Fibroblast of pulmonary artery (primary cell): ENCODE data around the gene ANKRD31.

ENCODE experiments used
- DNase-seq: peaks from one replicate; pipeline ENCODE4 v3.0.0-alpha.2; 2010; ENCODE audit warnings: low read depth
- H3K4me3 ChIP-seq: replicated peaks from 2 replicates; pipeline ENCODE4 v1.5.1; 2011; ENCODE audit warnings: low read depth, mild to moderate bottlenecking, control low read depth, low read length, moderate library complexity
- TF ChIP-seq, protein P1 (sequence below): IDR thresholded peaks from 2 replicates; pipeline ENCODE4 v1.5.1; 2011; ENCODE audit warnings: mild to moderate bottlenecking, control low read depth, low read length, inconsistent platforms; ENCODE audit errors: missing control alignments

The ANKRD31 gene

DNA sequence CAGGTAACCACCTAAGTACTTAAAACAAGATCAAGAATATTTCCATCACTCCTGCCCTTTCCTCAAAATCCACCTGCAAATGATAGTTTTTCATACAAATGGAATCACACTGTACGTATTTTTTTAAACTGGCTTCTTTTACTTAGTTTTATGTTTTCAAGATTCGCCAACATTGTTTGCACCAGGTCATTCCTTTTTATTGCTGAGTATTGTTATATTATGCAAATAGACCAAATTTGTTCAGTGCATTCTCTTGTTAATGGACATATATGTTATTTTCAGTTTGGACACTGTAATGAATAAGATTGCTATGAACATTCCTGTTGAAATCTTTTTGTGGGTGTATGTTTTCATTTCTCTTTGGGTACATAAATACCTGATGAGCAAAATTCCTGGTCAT lies 8.3 kb upstream of the ANKRD31 start:
- TF ChIP-seq, protein P1, sequence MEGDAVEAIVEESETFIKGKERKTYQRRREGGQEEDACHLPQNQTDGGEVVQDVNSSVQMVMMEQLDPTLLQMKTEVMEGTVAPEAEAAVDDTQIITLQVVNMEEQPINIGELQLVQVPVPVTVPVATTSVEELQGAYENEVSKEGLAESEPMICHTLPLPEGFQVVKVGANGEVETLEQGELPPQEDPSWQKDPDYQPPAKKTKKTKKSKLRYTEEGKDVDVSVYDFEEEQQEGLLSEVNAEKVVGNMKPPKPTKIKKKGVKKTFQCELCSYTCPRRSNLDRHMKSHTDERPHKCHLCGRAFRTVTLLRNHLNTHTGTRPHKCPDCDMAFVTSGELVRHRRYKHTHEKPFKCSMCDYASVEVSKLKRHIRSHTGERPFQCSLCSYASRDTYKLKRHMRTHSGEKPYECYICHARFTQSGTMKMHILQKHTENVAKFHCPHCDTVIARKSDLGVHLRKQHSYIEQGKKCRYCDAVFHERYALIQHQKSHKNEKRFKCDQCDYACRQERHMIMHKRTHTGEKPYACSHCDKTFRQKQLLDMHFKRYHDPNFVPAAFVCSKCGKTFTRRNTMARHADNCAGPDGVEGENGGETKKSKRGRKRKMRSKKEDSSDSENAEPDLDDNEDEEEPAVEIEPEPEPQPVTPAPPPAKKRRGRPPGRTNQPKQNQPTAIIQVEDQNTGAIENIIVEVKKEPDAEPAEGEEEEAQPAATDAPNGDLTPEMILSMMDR, result no peak

DNA sequence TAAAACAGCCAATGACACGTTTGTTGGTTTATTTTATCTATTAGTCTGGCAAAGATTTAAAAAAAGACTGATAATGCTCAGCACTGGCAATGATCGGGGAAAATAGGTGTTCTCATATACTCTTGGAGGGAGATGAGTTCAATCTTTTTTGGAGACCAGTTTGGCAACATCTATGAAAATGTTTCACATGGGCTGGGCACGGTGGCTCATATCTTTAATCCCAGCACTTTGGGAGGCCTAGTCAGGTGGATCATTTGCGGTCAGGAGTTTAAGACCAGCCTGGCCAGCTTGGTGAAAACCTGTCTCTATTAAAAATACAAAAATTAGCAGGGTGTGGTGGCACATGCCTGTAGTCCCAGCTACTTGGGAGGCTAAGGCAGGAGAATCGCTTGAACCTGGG lies 6.8 kb upstream of the ANKRD31 start:
- H3K4me3 ChIP-seq, result no peak overlapping the region
- DNase-seq, result no peak
- TF ChIP-seq, protein P1, result no peak

More for the DNA sequence above, 8.3 kb upstream of the ANKRD31 start:
- DNase-seq, result no peak
- H3K4me3 ChIP-seq, result no peak overlapping the region

DNA sequence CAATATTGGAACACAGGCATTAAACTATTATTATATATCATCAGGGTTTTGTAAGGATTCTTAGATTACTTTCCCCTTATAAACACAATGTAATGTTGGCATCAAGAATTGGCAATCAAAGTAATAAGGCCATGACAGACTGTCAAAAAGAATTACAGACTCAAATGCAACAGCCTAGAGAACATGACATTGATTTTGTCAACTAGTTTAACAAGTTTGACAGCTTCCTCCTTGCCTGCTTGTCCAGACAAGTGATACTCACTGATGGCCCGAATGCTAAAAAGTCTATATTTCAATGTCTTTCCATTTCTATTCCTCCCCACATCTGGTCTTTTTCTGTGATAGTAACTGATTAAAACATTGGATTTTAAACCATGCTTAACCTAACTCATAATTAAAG lies 6.4 kb upstream of the ANKRD31 start:
- no peak overlapping the region for H3K4me3 ChIP-seq
- no peak for DNase-seq
- TF ChIP-seq, protein P1, result no peak

DNA sequence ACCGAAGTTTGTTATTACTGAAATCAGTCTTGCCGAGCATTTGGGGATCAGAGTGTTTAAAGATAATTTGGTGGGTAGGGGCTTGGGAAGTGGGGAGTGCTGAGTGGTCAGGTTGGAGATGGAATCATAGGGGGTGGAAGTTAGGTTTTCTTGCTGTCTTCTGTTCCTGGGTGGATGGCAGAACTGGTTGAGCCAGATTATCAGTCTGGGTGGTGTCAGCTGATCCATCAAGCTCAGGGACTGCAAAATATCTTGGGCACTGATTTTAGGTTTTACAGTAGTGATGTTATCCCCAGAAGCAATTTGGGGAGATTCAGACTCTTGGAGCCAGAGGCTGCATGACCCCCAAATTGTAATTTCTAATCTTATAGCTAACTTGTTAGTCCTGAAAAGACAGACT lies 5.4 kb upstream of the ANKRD31 start:
- no peak overlapping the region for H3K4me3 ChIP-seq
- DNase-seq, result no peak
- TF ChIP-seq, protein P1, result no peak

DNA sequence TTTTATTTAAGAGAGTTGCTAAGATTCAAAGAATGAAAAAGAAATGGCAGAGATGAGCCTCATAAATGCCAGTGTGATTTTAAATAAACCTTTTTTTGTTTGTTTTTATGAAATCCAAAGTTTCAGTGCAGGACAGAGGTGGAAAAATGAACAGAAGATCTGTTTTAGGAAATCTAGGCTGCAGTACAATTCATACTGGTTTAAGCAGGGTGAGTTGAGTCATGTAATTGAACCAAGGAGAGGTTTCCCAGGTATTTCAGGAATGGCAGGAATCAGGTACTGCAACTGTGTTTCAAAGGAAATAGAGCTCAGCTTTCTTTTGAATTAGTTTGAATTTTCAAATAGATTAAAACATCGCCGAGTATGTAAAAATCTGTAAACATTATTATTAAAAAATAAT lies 3.0 kb upstream of the ANKRD31 start:
- no peak overlapping the region for H3K4me3 ChIP-seq
- TF ChIP-seq, protein P1, result no peak
- DNase-seq, result no peak

DNA sequence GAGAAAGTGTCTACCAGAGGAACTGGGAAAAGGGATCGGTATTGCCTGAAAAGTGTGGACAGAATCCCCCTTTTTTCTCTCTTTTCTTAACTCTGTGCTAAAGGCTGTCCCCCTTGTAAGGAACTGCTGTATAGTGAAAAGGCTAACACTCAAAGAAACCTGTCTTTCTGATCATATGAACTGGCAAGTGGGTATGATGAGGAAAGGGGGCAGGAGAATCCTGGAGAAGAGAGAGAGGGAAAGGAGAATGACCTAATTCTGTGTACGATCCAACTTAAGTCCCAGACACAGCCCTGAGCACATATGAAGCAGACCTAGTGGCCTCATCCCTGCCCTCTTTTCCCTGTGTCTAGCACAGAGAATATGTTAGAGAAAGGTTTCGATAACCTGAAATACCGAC lies 967 bp downstream of the ANKRD31 start:
- DNase-seq, result no peak
- H3K4me3 ChIP-seq, result no peak overlapping the region
- TF ChIP-seq, protein P1, result no peak

DNA sequence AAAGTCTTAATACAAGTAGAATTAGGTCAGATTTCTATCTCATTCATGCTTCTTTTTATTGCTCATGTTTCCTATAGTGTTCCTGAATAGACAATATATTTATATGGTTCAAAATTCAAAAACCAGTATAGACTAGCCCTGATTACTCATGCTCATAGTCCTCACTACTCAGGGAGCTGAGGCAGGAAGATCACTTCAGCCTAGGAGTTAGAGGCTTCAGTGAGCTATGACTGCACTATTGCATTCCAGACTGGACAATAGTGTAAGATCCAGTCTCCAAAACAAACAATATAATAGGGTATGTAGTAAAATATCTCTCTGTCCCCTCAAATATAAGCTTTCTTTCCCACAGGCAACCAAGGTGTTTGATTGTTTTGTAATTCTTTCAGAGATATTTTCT lies 2.4 kb downstream of the ANKRD31 start:
- TF ChIP-seq, protein P1, result no peak
- no peak overlapping the region for H3K4me3 ChIP-seq
- DNase-seq, result no peak
